HL-60 (cell line): ENCODE data around the gene CACNA1H.

Experiments used
- DNase-seq, 2 experiments: peaks; one replicate each; pipeline ENCODE4 v3.0.0-alpha.2; 2010 to 2020; ENCODE audit warnings: low read depth in 1 of 2, low spot score in 1 of 2
- H3K27ac ChIP-seq: fragments of 250-450 bp; sonication (Bioruptor Pico); replicated peaks from 2 replicates; pipeline ENCODE4 v1.5.1; 2020; ENCODE audit warnings: mild to moderate bottlenecking, moderate library complexity
- H3K27me3 ChIP-seq: fragments of 250-450 bp; sonication (Bioruptor Pico); 2 replicates; pipeline ENCODE4 v1.5.1; 2021; ENCODE audit warnings: mild to moderate bottlenecking, moderate library complexity; ENCODE audit not compliant: insufficient read depth, poor library complexity, severe bottlenecking
- H3K4me3 ChIP-seq: replicated peaks from 2 replicates; pipeline ENCODE4 v1.5.1; 2011; ENCODE audit warnings: mild to moderate bottlenecking, control low read depth, low read length; ENCODE audit not compliant: insufficient read depth
- GABPA ChIP-seq: IDR thresholded peaks from 2 replicates; pipeline ENCODE4 v1.6.1; 2012; ENCODE audit warnings: low read depth
- POLR2AphosphoS5 ChIP-seq: IDR thresholded peaks from 2 replicates; pipeline ENCODE4 v1.6.1; 2012; ENCODE audit warnings: low read depth
- SPI1 ChIP-seq: IDR thresholded peaks from 2 replicates; pipeline ENCODE4 v1.6.1; 2012; ENCODE audit warnings: low read depth, mild to moderate bottlenecking, borderline replicate concordance
- TF ChIP-seq, protein P1 (sequence below): IDR thresholded peaks from one replicate; pipeline ENCODE4 v1.5.1; 2011; ENCODE audit warnings: low read length, control low read depth, inconsistent platforms; ENCODE audit not compliant: insufficient read depth
- TF ChIP-seq, protein P2 (sequence below): IDR thresholded peaks from 2 replicates; pipeline ENCODE4 v1.6.1; 2012; ENCODE audit warnings: low read depth; ENCODE audit not compliant: insufficient replicate concordance

The CACNA1H gene

DNA sequence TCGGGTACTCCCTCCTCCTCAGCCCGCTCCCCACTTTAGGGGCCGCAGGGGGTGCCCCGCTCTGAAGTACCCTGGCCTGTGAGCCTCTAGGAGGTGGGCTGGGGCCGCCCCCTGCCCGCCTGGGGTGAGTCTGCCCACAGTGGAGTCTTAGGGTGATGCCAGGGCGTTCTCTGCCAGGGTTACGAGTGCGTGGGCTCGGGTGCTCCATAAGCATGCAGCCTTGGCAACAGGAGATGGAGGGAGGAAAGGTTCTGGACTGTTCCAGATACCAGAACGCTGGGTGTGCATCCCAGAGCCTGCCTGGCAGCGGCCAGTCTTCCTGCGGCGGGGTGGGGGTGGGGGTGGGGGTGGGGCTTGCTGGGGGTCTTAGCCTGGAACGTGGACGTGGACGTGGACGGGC lies 15.9 kb downstream of the CACNA1H start:
- no peak overlapping the region for H3K27ac ChIP-seq
- no peak overlapping the region for H3K4me3 ChIP-seq
- no peaks in the 10 kb centered on the region for H3K27me3 ChIP-seq
- no peak for DNase-seq
- TF ChIP-seq, protein P1, sequence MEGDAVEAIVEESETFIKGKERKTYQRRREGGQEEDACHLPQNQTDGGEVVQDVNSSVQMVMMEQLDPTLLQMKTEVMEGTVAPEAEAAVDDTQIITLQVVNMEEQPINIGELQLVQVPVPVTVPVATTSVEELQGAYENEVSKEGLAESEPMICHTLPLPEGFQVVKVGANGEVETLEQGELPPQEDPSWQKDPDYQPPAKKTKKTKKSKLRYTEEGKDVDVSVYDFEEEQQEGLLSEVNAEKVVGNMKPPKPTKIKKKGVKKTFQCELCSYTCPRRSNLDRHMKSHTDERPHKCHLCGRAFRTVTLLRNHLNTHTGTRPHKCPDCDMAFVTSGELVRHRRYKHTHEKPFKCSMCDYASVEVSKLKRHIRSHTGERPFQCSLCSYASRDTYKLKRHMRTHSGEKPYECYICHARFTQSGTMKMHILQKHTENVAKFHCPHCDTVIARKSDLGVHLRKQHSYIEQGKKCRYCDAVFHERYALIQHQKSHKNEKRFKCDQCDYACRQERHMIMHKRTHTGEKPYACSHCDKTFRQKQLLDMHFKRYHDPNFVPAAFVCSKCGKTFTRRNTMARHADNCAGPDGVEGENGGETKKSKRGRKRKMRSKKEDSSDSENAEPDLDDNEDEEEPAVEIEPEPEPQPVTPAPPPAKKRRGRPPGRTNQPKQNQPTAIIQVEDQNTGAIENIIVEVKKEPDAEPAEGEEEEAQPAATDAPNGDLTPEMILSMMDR: no peak
- no peak for TF ChIP-seq POLR2AphosphoS5
- TF ChIP-seq SPI1: no peak
- TF ChIP-seq GABPA: no peak
- TF ChIP-seq, protein P2, sequence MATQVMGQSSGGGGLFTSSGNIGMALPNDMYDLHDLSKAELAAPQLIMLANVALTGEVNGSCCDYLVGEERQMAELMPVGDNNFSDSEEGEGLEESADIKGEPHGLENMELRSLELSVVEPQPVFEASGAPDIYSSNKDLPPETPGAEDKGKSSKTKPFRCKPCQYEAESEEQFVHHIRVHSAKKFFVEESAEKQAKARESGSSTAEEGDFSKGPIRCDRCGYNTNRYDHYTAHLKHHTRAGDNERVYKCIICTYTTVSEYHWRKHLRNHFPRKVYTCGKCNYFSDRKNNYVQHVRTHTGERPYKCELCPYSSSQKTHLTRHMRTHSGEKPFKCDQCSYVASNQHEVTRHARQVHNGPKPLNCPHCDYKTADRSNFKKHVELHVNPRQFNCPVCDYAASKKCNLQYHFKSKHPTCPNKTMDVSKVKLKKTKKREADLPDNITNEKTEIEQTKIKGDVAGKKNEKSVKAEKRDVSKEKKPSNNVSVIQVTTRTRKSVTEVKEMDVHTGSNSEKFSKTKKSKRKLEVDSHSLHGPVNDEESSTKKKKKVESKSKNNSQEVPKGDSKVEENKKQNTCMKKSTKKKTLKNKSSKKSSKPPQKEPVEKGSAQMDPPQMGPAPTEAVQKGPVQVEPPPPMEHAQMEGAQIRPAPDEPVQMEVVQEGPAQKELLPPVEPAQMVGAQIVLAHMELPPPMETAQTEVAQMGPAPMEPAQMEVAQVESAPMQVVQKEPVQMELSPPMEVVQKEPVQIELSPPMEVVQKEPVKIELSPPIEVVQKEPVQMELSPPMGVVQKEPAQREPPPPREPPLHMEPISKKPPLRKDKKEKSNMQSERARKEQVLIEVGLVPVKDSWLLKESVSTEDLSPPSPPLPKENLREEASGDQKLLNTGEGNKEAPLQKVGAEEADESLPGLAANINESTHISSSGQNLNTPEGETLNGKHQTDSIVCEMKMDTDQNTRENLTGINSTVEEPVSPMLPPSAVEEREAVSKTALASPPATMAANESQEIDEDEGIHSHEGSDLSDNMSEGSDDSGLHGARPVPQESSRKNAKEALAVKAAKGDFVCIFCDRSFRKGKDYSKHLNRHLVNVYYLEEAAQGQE: no peak

DNA sequence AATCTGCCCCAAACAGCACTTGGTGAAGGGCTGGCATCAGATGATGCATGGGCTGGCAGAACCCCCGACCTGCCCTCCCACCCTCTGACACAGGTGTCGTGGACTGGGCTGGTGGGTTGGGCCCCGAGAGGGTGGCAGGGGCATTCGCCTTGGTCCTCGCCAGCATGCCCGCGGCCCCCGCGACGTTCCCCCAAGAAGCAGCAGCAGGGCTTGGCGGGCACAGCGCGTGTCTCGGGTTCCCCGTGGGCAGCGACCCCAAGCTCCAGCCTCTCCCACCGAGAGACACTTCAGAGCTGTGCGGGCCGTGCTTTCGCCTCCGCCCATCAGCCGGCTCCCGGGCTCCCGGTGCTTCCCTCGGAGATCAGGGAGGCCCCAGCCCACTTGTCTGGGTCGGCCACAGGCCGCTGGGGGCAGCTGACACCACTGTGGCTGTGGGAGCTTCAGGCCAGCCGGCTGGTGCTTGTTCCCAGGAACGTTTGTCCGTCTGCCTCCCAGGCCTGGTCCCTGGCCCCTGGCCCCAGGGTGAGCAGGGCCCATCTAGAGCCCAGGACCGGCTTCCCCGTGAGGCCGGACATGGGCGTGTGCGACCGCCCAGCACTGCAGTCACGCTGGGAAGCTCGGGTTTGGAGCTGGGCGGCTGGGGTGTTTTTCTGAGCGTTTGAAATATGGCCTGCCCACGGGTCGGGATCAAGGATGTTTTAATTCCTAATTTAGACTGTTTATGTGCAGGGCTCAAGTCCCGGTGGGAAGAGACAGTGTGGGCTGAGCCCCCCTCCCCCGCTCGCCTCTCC lies 16.6 kb downstream of the CACNA1H start:
- H3K27me3 ChIP-seq: no peaks in the 10 kb centered on the region
- TF ChIP-seq SPI1: no peak
- TF ChIP-seq POLR2AphosphoS5: no peak
- TF ChIP-seq, protein P1: no peak
- TF ChIP-seq, protein P2: no peak
- TF ChIP-seq GABPA: no peak
- H3K27ac ChIP-seq: no peak overlapping the region
- no peak for DNase-seq
- H3K4me3 ChIP-seq: no peak overlapping the region

DNA sequence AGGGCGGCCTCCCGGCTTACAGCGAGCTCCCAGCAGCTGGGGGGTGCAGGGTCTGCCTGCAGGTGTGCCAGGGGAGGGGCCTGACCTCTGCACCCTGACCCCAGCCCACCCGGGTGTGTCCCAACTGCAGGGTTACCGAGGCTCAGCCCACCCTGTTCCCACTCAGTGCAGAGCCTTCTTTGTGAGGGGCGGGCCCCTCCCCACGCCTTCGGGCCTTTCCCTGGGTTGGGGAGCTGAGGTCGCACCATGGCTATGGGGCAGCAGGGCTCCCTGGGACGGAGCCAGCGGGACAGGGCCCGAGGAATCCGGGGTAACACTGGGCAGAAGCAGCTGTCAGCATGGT lies 17.1 kb downstream of the CACNA1H start:
- TF ChIP-seq, protein P2: no peak
- TF ChIP-seq POLR2AphosphoS5: no peak
- TF ChIP-seq GABPA: no peak
- no peak for TF ChIP-seq SPI1
- TF ChIP-seq, protein P1: no peak
- no peak overlapping the region for H3K27ac ChIP-seq
- no peaks in the 10 kb centered on the region for H3K27me3 ChIP-seq
- no peak for DNase-seq
- no peak overlapping the region for H3K4me3 ChIP-seq
